Panc1 (cell line): ENCODE measurements around the gene FNTB. TPM values are rescaled to one million over a fixed set of nuclear protein-coding genes. Genes with fewer than 3 reads are reported as not detected.

Source experiments
- ATAC-seq: fragments of 200-7000 bp; cut with Tn5 transposase; 2 replicates; pipeline ENCODE4 v1.9.1; 2020; ENCODE audit warnings: mild to moderate bottlenecking, moderate library complexity
- BruUV-seq: library from RNA; stranded (reverse); fragments of 400-500 nt; replicated peaks from 2 replicates; lab custom pipeline; 2021; lab: Mats Ljungman, UMichigan
- CTCF ChIA-PET: fragments of 300-600 bp; sonication (Branson Sonifier 250); formaldehyde crosslinking; loops from one replicate; lab custom pipeline; 2022; ENCODE audit warnings: antibody characterized with exemption; lab: Charles Lee
- POLR2A ChIA-PET: fragments of 300-600 bp; sonication (Branson Sonifier 250); formaldehyde crosslinking; loops from one replicate; lab custom pipeline; 2022; ENCODE audit warnings: antibody characterized with exemption; lab: Charles Lee
- DNase-seq: peaks from one replicate; pipeline ENCODE4 v3.0.0-alpha.2; 2010; ENCODE audit warnings: low read depth, low spot score
- H3K27ac ChIP-seq: 2 replicates; pipeline ENCODE4 v1.5.1; 2011; ENCODE audit warnings: mild to moderate bottlenecking, low read length, inconsistent platforms
- H3K27me3 ChIP-seq: fragments of 200-500 bp; sonication (Bioruptor generic); 2 replicates; pipeline ENCODE4 v1.6.0; 2014; ENCODE audit warnings: low read length, inconsistent platforms; ENCODE audit not compliant: control insufficient read depth, insufficient read depth
- H3K36me3 ChIP-seq: fragments of 200-500 bp; sonication (Bioruptor generic); 2 replicates; pipeline ENCODE4 v1.5.1; 2014; ENCODE audit warnings: inconsistent platforms, mild to moderate bottlenecking, low read length, moderate library complexity; ENCODE audit not compliant: control insufficient read depth, insufficient read depth
- H3K4me1 ChIP-seq: 2 replicates; pipeline ENCODE4 v1.5.1; 2011; ENCODE audit warnings: inconsistent platforms, mild to moderate bottlenecking, low read length, moderate library complexity; ENCODE audit not compliant: control insufficient read depth, insufficient read depth
- H3K4me3 ChIP-seq, 2 experiments: 2 replicates each; pipeline ENCODE4 v1.5.1; 2011 to 2012; ENCODE audit warnings: low read depth in 2 of 2, low read length in 2 of 2, mild to moderate bottlenecking in 2 of 2, inconsistent platforms in 1 of 2, moderate library complexity in 1 of 2
- H3K9me3 ChIP-seq: fragments of 200-500 bp; sonication (Bioruptor generic); 2 replicates; pipeline ENCODE4 v1.5.1; 2014; ENCODE audit warnings: low read depth, mild to moderate bottlenecking, inconsistent platforms, low read length, moderate library complexity; ENCODE audit not compliant: control insufficient read depth, insufficient read depth
- POLR2AphosphoS5 ChIP-seq: IDR thresholded peaks from 2 replicates; pipeline ENCODE4 v1.6.1; 2012; ENCODE audit warnings: mild to moderate bottlenecking, low read depth, low read length, moderate library complexity
- SIN3A ChIP-seq: IDR thresholded peaks from 2 replicates; pipeline ENCODE4 v1.6.1; 2012; ENCODE audit warnings: low read depth, mild to moderate bottlenecking, low read length, moderate library complexity, borderline replicate concordance; ENCODE audit not compliant: insufficient read depth
- TCF7L2 ChIP-seq: IDR thresholded peaks from 2 replicates; pipeline ENCODE4 v1.6.1; 2011; ENCODE audit warnings: mild to moderate bottlenecking, low read depth, low read length, inconsistent platforms
- in situ Hi-C: cut with HindIII; loops from 2 replicates; pipeline ENCODE4 v1.10.0; 2016; ENCODE audit warnings: low sequenced_read_pairs, low pct_unique_long_range_greater_than_20kb
- intact Hi-C: fragments of 100-400 bp; cut with micrococcal nuclease; formaldehyde crosslinking; loops from one replicate; pipeline ENCODE4 v1.10.0; 2022; ENCODE audit not compliant: unreplicated experiment
- total RNA-seq: library from RNA; stranded (reverse); gene quantifications from one replicate; pipeline ENCODE4 v1.2.1, GENCODE V29; 2021; ENCODE audit not compliant: unreplicated experiment
- TF ChIP-seq, protein P1 (sequence below), 2 experiments: IDR thresholded peaks; 2 replicates each; pipeline ENCODE4 v1.6.1; 2011 to 2012; ENCODE audit warnings: low read depth in 2 of 2, control low read depth in 1 of 2, low read length in 1 of 2, mild to moderate bottlenecking in 1 of 2, moderate library complexity in 1 of 2; ENCODE audit not compliant: insufficient read depth in 1 of 2
- TF ChIP-seq, protein P2 (sequence below): fragments of 450-650 bp; IDR thresholded peaks from 2 replicates; pipeline ENCODE4 v1.5.1; 2017; ENCODE audit warnings: mild to moderate bottlenecking

The FNTB gene
- total RNA-seq, 1 experiment from 2014 or later: 13.3 TPM

DNA sequence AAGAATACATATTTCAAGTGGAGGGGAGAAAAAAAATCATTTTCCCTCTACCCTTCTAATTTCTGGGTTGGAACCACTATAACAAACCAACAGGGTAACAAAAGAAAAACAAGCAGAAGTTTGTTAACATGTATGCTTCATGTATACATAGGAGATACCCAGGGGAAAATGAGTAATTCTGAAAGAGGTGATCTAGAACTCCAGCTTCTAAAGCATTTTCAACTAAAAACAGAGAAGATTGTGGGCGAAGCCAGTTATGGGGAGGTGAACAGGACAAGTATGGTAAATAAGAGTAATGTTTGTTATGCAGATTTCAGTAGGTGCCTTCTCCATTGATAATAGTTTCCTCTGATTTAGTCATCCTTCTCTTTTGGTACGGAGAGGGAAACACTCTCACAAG, 16.7 kb downstream of the FNTB start:
- H3K27ac ChIP-seq: no peak overlapping the region
- ATAC-seq: no peak
- BruUV-seq: no TSS peak
- H3K4me3 ChIP-seq: no peak overlapping the region
- in situ Hi-C loops: no loop called here
- H3K9me3 ChIP-seq: no peaks in the 10 kb centered on the region
- ChIA-PET POLR2A (no interaction called here), CTCF (no interaction called here)
- intact Hi-C loops: no loop called here
- no peaks in the 10 kb centered on the region for H3K27me3 ChIP-seq
- TF ChIP-seq, protein P1, sequence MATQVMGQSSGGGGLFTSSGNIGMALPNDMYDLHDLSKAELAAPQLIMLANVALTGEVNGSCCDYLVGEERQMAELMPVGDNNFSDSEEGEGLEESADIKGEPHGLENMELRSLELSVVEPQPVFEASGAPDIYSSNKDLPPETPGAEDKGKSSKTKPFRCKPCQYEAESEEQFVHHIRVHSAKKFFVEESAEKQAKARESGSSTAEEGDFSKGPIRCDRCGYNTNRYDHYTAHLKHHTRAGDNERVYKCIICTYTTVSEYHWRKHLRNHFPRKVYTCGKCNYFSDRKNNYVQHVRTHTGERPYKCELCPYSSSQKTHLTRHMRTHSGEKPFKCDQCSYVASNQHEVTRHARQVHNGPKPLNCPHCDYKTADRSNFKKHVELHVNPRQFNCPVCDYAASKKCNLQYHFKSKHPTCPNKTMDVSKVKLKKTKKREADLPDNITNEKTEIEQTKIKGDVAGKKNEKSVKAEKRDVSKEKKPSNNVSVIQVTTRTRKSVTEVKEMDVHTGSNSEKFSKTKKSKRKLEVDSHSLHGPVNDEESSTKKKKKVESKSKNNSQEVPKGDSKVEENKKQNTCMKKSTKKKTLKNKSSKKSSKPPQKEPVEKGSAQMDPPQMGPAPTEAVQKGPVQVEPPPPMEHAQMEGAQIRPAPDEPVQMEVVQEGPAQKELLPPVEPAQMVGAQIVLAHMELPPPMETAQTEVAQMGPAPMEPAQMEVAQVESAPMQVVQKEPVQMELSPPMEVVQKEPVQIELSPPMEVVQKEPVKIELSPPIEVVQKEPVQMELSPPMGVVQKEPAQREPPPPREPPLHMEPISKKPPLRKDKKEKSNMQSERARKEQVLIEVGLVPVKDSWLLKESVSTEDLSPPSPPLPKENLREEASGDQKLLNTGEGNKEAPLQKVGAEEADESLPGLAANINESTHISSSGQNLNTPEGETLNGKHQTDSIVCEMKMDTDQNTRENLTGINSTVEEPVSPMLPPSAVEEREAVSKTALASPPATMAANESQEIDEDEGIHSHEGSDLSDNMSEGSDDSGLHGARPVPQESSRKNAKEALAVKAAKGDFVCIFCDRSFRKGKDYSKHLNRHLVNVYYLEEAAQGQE (IDR thresholded peaks at IDR 0.05; ENCODE audit: insufficient read depth in 1 of 2, low read depth in 2 of 2, low read length in 1 of 2): no peak
- TF ChIP-seq, protein P2, sequence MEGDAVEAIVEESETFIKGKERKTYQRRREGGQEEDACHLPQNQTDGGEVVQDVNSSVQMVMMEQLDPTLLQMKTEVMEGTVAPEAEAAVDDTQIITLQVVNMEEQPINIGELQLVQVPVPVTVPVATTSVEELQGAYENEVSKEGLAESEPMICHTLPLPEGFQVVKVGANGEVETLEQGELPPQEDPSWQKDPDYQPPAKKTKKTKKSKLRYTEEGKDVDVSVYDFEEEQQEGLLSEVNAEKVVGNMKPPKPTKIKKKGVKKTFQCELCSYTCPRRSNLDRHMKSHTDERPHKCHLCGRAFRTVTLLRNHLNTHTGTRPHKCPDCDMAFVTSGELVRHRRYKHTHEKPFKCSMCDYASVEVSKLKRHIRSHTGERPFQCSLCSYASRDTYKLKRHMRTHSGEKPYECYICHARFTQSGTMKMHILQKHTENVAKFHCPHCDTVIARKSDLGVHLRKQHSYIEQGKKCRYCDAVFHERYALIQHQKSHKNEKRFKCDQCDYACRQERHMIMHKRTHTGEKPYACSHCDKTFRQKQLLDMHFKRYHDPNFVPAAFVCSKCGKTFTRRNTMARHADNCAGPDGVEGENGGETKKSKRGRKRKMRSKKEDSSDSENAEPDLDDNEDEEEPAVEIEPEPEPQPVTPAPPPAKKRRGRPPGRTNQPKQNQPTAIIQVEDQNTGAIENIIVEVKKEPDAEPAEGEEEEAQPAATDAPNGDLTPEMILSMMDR: no peak
- TF ChIP-seq SIN3A (no peak), POLR2AphosphoS5 (no peak), TCF7L2 (no peak)
- no peaks in the 10 kb centered on the region for H3K4me1 ChIP-seq
- DNase-seq: no peak
- H3K36me3 ChIP-seq: no peaks in the 10 kb centered on the region; the same call in 1 of the 2 replicates

DNA sequence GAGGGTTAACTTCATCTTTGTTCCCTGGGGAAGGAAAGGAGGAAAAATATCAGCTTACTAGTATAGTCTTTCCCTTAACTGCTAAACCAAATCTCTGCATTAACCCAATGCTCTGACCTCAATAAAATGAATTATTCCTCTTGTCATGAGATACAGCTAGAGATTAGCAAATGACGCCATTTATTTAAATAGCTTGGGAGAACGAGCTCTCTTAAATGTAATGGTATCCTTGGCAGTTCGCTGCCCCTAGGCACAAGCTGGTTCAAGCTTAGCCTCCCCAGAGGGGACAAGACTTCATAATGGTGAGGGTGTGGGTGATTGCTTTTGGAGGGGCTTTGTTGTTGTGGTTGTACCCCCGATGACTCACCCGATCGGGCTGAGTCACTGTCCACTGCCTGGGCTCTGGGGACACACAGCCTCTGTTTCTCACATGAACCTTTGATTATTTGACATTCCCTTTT, 19.6 kb downstream of the FNTB start:
- CTCF ChIA-PET: no interaction called here
- in situ Hi-C loops: no loop called here

More for the DNA sequence above, 19.6 kb downstream of the FNTB start:
- intact Hi-C loops: no loop called here
- no peak overlapping the region for H3K27ac ChIP-seq
- H3K9me3 ChIP-seq: no peaks in the 10 kb centered on the region
- DNase-seq: no peak
- H3K36me3 ChIP-seq: no peaks in the 10 kb centered on the region; the same call in 1 of the 2 replicates
- BruUV-seq: no TSS peak
- ATAC-seq: no peak
- H3K4me3 ChIP-seq: no peak overlapping the region
- POLR2A ChIA-PET: no interaction called here
- no peaks in the 10 kb centered on the region for H3K27me3 ChIP-seq
- no peaks in the 10 kb centered on the region for H3K4me1 ChIP-seq
- no peak for TF ChIP-seq POLR2AphosphoS5
- TF ChIP-seq, protein P2: no peak
- TF ChIP-seq, protein P1 (IDR thresholded peaks at IDR 0.05; ENCODE audit: insufficient read depth in 1 of 2, low read depth in 2 of 2, low read length in 1 of 2): no peak
